Naive thymus-derived CD8-positive, alpha-beta T cell (primary cell): ENCODE measurements around the gene NOS3. TPM values are rescaled to one million over a fixed set of nuclear protein-coding genes. Genes with fewer than 3 reads are reported as not detected.
A peak's percentile ranks its signal among the peaks of the same experiment; 100 is the strongest.

Experiments used
- ATAC-seq, 2 donors: fragments of 150-1000 bp; cut with Tn5 transposase in 1 of 2; sonication (Bioruptor Pico), chemical (Tn5 transposase) in 1 of 2; 1 replicate in 1 of 2; 2 replicates in 1 of 2; pipeline ENCODE4 v1.10.0; 2021; ENCODE audit warnings: mild to moderate bottlenecking in 2 of 2, moderate library complexity in 2 of 2
- POLR2A ChIA-PET: fragments of 350-600 bp; sonication (Branson Sonifier 250); formaldehyde crosslinking; loops from one replicate; lab custom pipeline; 2021; ENCODE audit warnings: antibody characterized with exemption; lab: Charles Lee
- DNase-seq, 10 donors: peaks; one replicate each; pipeline versions ENCODE4 v3.0.0 to v3.0.0-alpha.2; 2020 to 2022
- H3K27ac Mint-ChIP-seq, 10 donors: one replicate each; pipeline ENCODE4 v1.8.0; 2020 to 2022; ENCODE audit warnings: mild to moderate bottlenecking in 10 of 10, mixed read lengths in 10 of 10, moderate library complexity in 4 of 10, inconsistent platforms in 1 of 10
- H3K27me3 Mint-ChIP-seq, 5 donors: one replicate each; pipeline ENCODE4 v1.8.0; 2021 to 2022; ENCODE audit warnings: mixed read lengths in 5 of 5
- H3K36me3 Mint-ChIP-seq, 3 donors: one replicate each; pipeline ENCODE4 v1.8.0; 2020 to 2022; ENCODE audit warnings: mixed read lengths in 3 of 3, mild to moderate bottlenecking in 2 of 3, inconsistent platforms in 1 of 3
- H3K4me1 Mint-ChIP-seq, 4 donors: one replicate each; pipeline ENCODE4 v1.8.0; 2021 to 2022; ENCODE audit warnings: mixed read lengths in 4 of 4
- H3K4me3 Mint-ChIP-seq, 10 donors: one replicate each; pipeline ENCODE4 v1.8.0; 2020 to 2022; ENCODE audit warnings: mild to moderate bottlenecking in 10 of 10, mixed read lengths in 10 of 10, moderate library complexity in 6 of 10, inconsistent platforms in 1 of 10
- H3K9me3 Mint-ChIP-seq, 9 donors: one replicate each; pipeline ENCODE4 v1.8.0; 2020 to 2022; ENCODE audit warnings: mixed read lengths in 9 of 9, mild to moderate bottlenecking in 3 of 9, inconsistent platforms in 1 of 9, moderate library complexity in 1 of 9
- polyA plus RNA-seq, 3 donors: library from polyadenylated mRNA; unstranded; fragments of 300-500 nt; fragmentation: Illumina TruSeq; gene quantifications; one replicate each; pipeline ENCODE4 v1.2.3, GENCODE V29; 2021
- total RNA-seq, 8 experiments: library from RNA in 2 of 8; stranded (reverse) in 2 of 8; gene quantifications; one replicate each; pipeline ENCODE4 v1.2.3 and lab custom pipeline; 2021 to 2026

NOS3 gene
- total RNA-seq (1 to 10 TPM; 1.7 to 1.8 TPM), polyA plus RNA-seq (1 to 10 TPM; 1.4 to 3.3 (median 2.0) TPM), total RNA-seq (lab: John Stamatoyannopoulos, UW) (0.67 to 14.0 (median 2.0) reads per million in 6 experiments)

GRCh38 chr7:150990416-150991186 is at the start of gene NOS3:
Gene NOS3 (plus strand): TSS chr7:150991017. CDS start chr7:150993804, 2,787 bp downstream.
- peak in 1 of 10 donors; percentile 16 for DNase-seq
- H3K27ac Mint-ChIP-seq = peak within 1 kb of the TSS in 3 of 10 donors; percentile 31 to 48 (median 31)

GRCh38 chr7:150941351-150942000 is 49.3 kb upstream of the NOS3 start:
- ATAC-seq (no peak), DNase-seq (peak in 1 of 10 donors; percentile 8)
- peak overlapping the region in 4 of 10 donors; percentile 29 to 70 (median 38) for H3K27ac Mint-ChIP-seq
- H3K27me3 Mint-ChIP-seq = peaks cover 0 to 4% (median 0%) of the 10 kb centered on the region in 5 donors
- POLR2A ChIA-PET = no interaction called here
- H3K9me3 Mint-ChIP-seq = no peaks in the 10 kb centered on the region
- peaks cover 28 to 54% (median 47%) of the 10 kb centered on the region in 4 donors for H3K4me1 Mint-ChIP-seq
- peak overlapping the region in 5 of 10 donors; percentile 9 to 55 (median 51) for H3K4me3 Mint-ChIP-seq
- no peaks in the 10 kb centered on the region for H3K36me3 Mint-ChIP-seq

More at GRCh38 chr7:150990416-150991186, at the start of gene NOS3:
- Mint-ChIP-seq H3K27me3 (peaks cover 0 to 12% (median 5%) of the 10 kb centered on the region in 5 donors), H3K9me3 (peaks cover 0 to 27% (median 19%) of the 10 kb centered on the region in 9 donors), H3K4me1 (peaks cover 19 to 42% (median 39%) of the 10 kb centered on the region in 4 donors), H3K4me3 (peak within 1 kb of the TSS in 1 of 10 donors; percentile 47), H3K36me3 (peaks cover 2 to 13% (median 12%) of the 10 kb centered on the region in 3 donors)
- POLR2A ChIA-PET = interaction anchor here (0.8 to 1.2 kb wide), 2 partner anchors 11 to 18 kb away, joined by 3 read pairs; no protein-coding TSS in a partner anchor
- no peak for ATAC-seq

GRCh38 chr7:150942001-150942590 is 48.7 kb upstream of the NOS3 start:
- peaks cover 28 to 54% (median 46%) of the 10 kb centered on the region in 4 donors for H3K4me1 Mint-ChIP-seq
- H3K9me3 Mint-ChIP-seq = no peaks in the 10 kb centered on the region
- peak in 8 of 10 donors; percentile 15 to 53 (median 30) for DNase-seq
- POLR2A ChIA-PET = no interaction called here
- H3K27me3 Mint-ChIP-seq = peaks cover 0 to 8% (median 0%) of the 10 kb centered on the region in 5 donors
- H3K4me3 Mint-ChIP-seq = peak overlapping the region in 6 of 10 donors; percentile 26 to 71 (median 56)
- H3K36me3 Mint-ChIP-seq = no peaks in the 10 kb centered on the region
- ATAC-seq = peak; percentile 86 to 89
- peak overlapping the region in 4 of 10 donors; percentile 29 to 86 (median 62) for H3K27ac Mint-ChIP-seq

- POLR2A ChIA-PET = no interaction called here
- peaks cover 0 to 8% (median under 1%) of the 10 kb centered on the region in 5 donors for H3K27me3 Mint-ChIP-seq
- peak overlapping the region in 2 of 10 donors; percentile 47 to 86 for H3K27ac Mint-ChIP-seq
- H3K4me1 Mint-ChIP-seq = peaks cover 21 to 47% (median 41%) of the 10 kb centered on the region in 4 donors
- no peaks in the 10 kb centered on the region for H3K9me3 Mint-ChIP-seq
- no peak for ATAC-seq
- H3K4me3 Mint-ChIP-seq = peak overlapping the region in 5 of 10 donors; percentile 48 to 60 (median 55)
- peak in 2 of 10 donors; percentile 18 to 37 for DNase-seq
- H3K36me3 Mint-ChIP-seq = no peaks in the 10 kb centered on the region
Measured at GRCh38 chr7:150942591-150943452, 48.0 kb upstream of the NOS3 start.

GRCh38 chr7:150943453-150943814 is 47.4 kb upstream of the NOS3 start:
- no peaks in the 10 kb centered on the region for H3K9me3 Mint-ChIP-seq
- POLR2A ChIA-PET = no interaction called here
- peak overlapping the region in 1 of 10 donors; percentile 59 for H3K4me3 Mint-ChIP-seq
- DNase-seq (peak in 1 of 10 donors; percentile 46), ATAC-seq (no peak)
- H3K4me1 Mint-ChIP-seq = peaks cover 15 to 40% (median 34%) of the 10 kb centered on the region in 4 donors
- H3K27ac Mint-ChIP-seq = peak overlapping the region in 2 of 10 donors; percentile 36 to 65
- H3K27me3 Mint-ChIP-seq = peaks cover 0 to 13% (median 3%) of the 10 kb centered on the region in 5 donors
- H3K36me3 Mint-ChIP-seq = no peaks in the 10 kb centered on the region

- peak overlapping the region in 2 of 10 donors; percentile 43 to 47 for H3K27ac Mint-ChIP-seq
- POLR2A ChIA-PET = no interaction called here
- ATAC-seq (no peak), DNase-seq (peak in 1 of 10 donors; percentile 54)
- peaks cover 0 to 14% (median 3%) of the 10 kb centered on the region in 5 donors for H3K27me3 Mint-ChIP-seq
- no peaks in the 10 kb centered on the region for H3K36me3 Mint-ChIP-seq
- no peaks in the 10 kb centered on the region for H3K9me3 Mint-ChIP-seq
- H3K4me1 Mint-ChIP-seq = peaks cover 12 to 34% (median 27%) of the 10 kb centered on the region in 4 donors
- no peak overlapping the region for H3K4me3 Mint-ChIP-seq
Measured at GRCh38 chr7:150944066-150945042, 46.5 kb upstream of the NOS3 start.

- H3K9me3 Mint-ChIP-seq = no peaks in the 10 kb centered on the region
- H3K27me3 Mint-ChIP-seq = peaks cover 0 to 16% (median 3%) of the 10 kb centered on the region in 5 donors
- ATAC-seq (no peak), DNase-seq (peak in 1 of 10 donors; percentile 35)
- H3K4me1 Mint-ChIP-seq = peaks cover 14 to 33% (median 25%) of the 10 kb centered on the region in 4 donors
- peak overlapping the region in 1 of 10 donors; percentile 59 for H3K4me3 Mint-ChIP-seq
- POLR2A ChIA-PET = no interaction called here
- no peak overlapping the region for H3K27ac Mint-ChIP-seq
- no peaks in the 10 kb centered on the region for H3K36me3 Mint-ChIP-seq
Measured at GRCh38 chr7:150945171-150945852, 45.5 kb upstream of the NOS3 start.

GRCh38 chr7:150945853-150946420 is 44.9 kb upstream of the NOS3 start:
- no peaks in the 10 kb centered on the region for H3K9me3 Mint-ChIP-seq
- H3K4me3 Mint-ChIP-seq = peak overlapping the region in 1 of 10 donors; percentile 59
- H3K27me3 Mint-ChIP-seq = peaks cover 0 to 16% (median 3%) of the 10 kb centered on the region in 5 donors
- DNase-seq (peak in 1 of 10 donors; percentile 54), ATAC-seq (no peak)
- POLR2A ChIA-PET = no interaction called here
- H3K27ac Mint-ChIP-seq = no peak overlapping the region
- peaks cover 14 to 33% (median 24%) of the 10 kb centered on the region in 4 donors for H3K4me1 Mint-ChIP-seq
- H3K36me3 Mint-ChIP-seq = peaks cover 0 to 3% (median 0%) of the 10 kb centered on the region in 3 donors

GRCh38 chr7:150946421-150947240 is 44.2 kb upstream of the NOS3 start:
- H3K9me3 Mint-ChIP-seq = no peaks in the 10 kb centered on the region
- DNase-seq (peak in 1 of 10 donors; percentile 60), ATAC-seq (no peak)
- no peak overlapping the region for H3K27ac Mint-ChIP-seq
- H3K36me3 Mint-ChIP-seq = peaks cover 0 to 9% (median 2%) of the 10 kb centered on the region in 3 donors
- H3K4me3 Mint-ChIP-seq = no peak overlapping the region
- H3K4me1 Mint-ChIP-seq = peaks cover 10 to 26% (median 19%) of the 10 kb centered on the region in 4 donors
- peaks cover 0 to 16% (median 3%) of the 10 kb centered on the region in 5 donors for H3K27me3 Mint-ChIP-seq
- POLR2A ChIA-PET = interaction anchor here (0.5 to 1.2 kb wide), 2 partner anchors 8 to 1069 kb away, joined by 3 to 4 read pairs; no protein-coding TSS in a partner anchor
